Gastroesophageal sphincter (tissue), 3 donors: ENCODE measurements around the gene MPRIP.

ENCODE experiments used
- CTCF ChIP-seq, 4 experiments: fragments of 200-600 bp in 2 of 4; fragments of 450-650 bp in 2 of 4; sonication (generic) in 1 of 4; IDR thresholded peaks; one replicate each; pipeline ENCODE4 v1.5.1; 2017 to 2019; ENCODE audit warnings: antibody characterized with exemption in 4 of 4, mild to moderate bottlenecking in 2 of 4, moderate library complexity in 2 of 4
- EP300 ChIP-seq: sonication (generic); formaldehyde crosslinking; IDR thresholded peaks from one replicate; pipeline ENCODE4 v1.6.1; 2017; ENCODE audit warnings: antibody characterized with exemption, mild to moderate bottlenecking
- POLR2A ChIP-seq, 2 donors: fragments of 450-650 bp; IDR thresholded peaks; one replicate each; pipeline ENCODE4 v1.6.1; 2017; ENCODE audit warnings: antibody characterized with exemption in 2 of 2, mild to moderate bottlenecking in 2 of 2, moderate library complexity in 1 of 2
- POLR2AphosphoS5 ChIP-seq: sonication (generic); formaldehyde crosslinking; IDR thresholded peaks from one replicate; pipeline ENCODE4 v1.6.1; 2017; ENCODE audit warnings: antibody characterized with exemption

DNA sequence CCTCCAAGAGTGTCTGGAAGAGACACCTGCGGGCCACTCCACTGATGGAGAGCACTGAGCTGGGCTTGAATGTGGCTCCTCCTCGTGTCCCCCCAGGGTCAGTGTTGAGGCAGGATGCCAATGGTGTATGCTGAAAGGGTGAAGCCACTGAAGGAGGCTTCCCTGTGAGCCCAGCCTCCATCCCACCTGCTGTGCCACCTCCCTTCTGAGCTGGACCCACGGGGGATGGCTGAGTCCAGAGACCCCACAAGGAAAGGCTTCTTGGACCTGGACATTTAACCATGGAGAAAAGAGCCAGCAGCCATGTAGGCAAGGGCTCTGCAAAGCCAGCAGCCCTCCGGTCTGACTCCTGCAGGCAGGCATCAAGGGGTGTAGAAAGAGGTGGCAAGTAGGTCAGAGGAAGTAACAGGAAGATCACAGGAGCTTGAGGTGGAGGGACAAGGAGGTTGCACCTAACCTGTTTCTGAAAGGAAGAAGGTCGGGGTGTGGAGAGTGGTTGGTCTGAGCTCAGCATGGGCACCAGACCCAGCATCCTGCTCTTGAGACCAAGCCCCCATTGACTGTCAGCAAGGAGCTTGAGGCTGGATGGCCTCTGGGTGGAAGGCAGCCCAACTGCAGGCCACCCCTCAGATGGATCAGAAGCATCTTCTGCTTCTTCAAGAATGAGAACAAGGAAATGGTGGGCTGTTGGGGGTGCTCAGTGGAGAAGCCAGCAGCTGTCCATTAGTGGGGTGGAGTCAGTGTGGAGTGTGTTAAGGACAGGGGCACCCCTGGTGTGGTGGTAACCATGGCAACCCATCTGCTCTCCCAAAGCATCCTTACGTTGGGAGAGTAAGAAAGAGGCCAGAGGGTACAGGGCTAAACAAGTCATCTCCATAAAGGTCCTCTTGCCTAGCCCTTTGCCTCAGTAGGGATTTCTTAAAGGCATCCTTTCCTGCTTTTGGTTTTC, 83.2 kb downstream of the MPRIP start:
- TF ChIP-seq CTCF (IDR thresholded peaks at IDR 0.05) (no peak), POLR2AphosphoS5 (no peak), POLR2A (IDR thresholded peaks at IDR 0.05) (no peak), EP300 (no peak)
